Neural cell (in vitro differentiated cells): ENCODE data around the gene FGD3.

Experiments
- MXI1 ChIP-seq: fragments of 450-650 bp; conservative IDR thresholded peaks from 2 replicates; pipeline ENCODE4 v1.6.1; 2014; ENCODE audit warnings: antibody characterized with exemption, mild to moderate bottlenecking; ENCODE audit not compliant: poor library complexity, severe bottlenecking
- POLR2AphosphoS5 ChIP-seq: IDR thresholded peaks from 2 replicates; pipeline ENCODE4 v1.6.1; 2012

- TF ChIP-seq MXI1 (no peak), POLR2AphosphoS5 (no peak)
These were observed 26.9 kb upstream of the FGD3 start for GRCh38 chr9:92920437-92920836.
